WTC11 (cell line): ENCODE results near the gene TAMM41. TPM values are rescaled to one million over a fixed set of nuclear protein-coding genes. Genes with fewer than 3 reads are reported as not detected.

Experiments
- ATAC-seq: fragments of 200-7000 bp; cut with Tn5 transposase; 2 replicates; pipeline ENCODE4 v1.10.0; 2021; ENCODE audit warnings: mild to moderate bottlenecking, moderate library complexity
- CTCF ChIA-PET: fragments of 300-600 bp; sonication (Branson Sonifier 250); formaldehyde crosslinking; loops from one replicate; lab custom pipeline; 2021; ENCODE audit warnings: antibody characterized with exemption; lab: Charles Lee
- POLR2A ChIA-PET: fragments of 350-600 bp; sonication (Branson Sonifier 250); formaldehyde crosslinking; loops from one replicate; lab custom pipeline; 2021; ENCODE audit warnings: antibody characterized with exemption; lab: Charles Lee
- DNase-seq: peaks from one replicate; pipeline ENCODE4 v3.0.0; 2021; ENCODE audit warnings: low spot score
- H3K27ac Mint-ChIP-seq: 2 replicates; pipeline ENCODE4 v1.8.0; 2021; ENCODE audit warnings: mixed read lengths
- H3K27me3 Mint-ChIP-seq: 2 replicates; pipeline ENCODE4 v1.8.0; 2021; ENCODE audit warnings: low read depth, mild to moderate bottlenecking, moderate library complexity, mixed read lengths
- H3K36me3 Mint-ChIP-seq: 2 replicates; pipeline ENCODE4 v1.8.0; 2021; ENCODE audit warnings: mixed read lengths
- H3K4me1 Mint-ChIP-seq: 2 replicates; pipeline ENCODE4 v1.8.0; 2022; ENCODE audit warnings: mixed read lengths
- H3K4me3 Mint-ChIP-seq: 2 replicates; pipeline ENCODE4 v1.8.0; 2021; ENCODE audit warnings: mild to moderate bottlenecking, moderate library complexity, mixed read lengths
- H3K9me3 Mint-ChIP-seq: 2 replicates; pipeline ENCODE4 v1.8.0; 2021; ENCODE audit warnings: mixed read lengths
- AFF4 ChIP-seq: sonication (generic); formaldehyde crosslinking; IDR thresholded peaks from 2 replicates; pipeline ENCODE4 v1.8.1; 2023; ENCODE audit warnings: mild to moderate bottlenecking, missing genetic modification reagents, borderline replicate concordance
- ATF2 ChIP-seq: sonication (generic); formaldehyde crosslinking; IDR thresholded peaks from 2 replicates; pipeline ENCODE4 v1.8.1; 2022; ENCODE audit warnings: low read depth, missing genetic modification reagents, borderline replicate concordance
- E2F1 ChIP-seq: sonication (generic); formaldehyde crosslinking; IDR thresholded peaks from 2 replicates; pipeline ENCODE4 v1.8.0; 2022; ENCODE audit warnings: mild to moderate bottlenecking, missing genetic modification reagents
- ERG ChIP-seq: fragments of 250-450 bp; sonication (Bioruptor Pico); IDR thresholded peaks from 2 replicates; pipeline ENCODE4 v1.8.0; 2021; ENCODE audit warnings: mild to moderate bottlenecking
- ETV6 ChIP-seq: sonication (generic); formaldehyde crosslinking; IDR thresholded peaks from 2 replicates; pipeline ENCODE4 v1.8.1; 2022; ENCODE audit warnings: mild to moderate bottlenecking, missing genetic modification reagents
- MLX ChIP-seq: sonication (generic); formaldehyde crosslinking; IDR thresholded peaks from 2 replicates; pipeline ENCODE4 v1.8.1; 2023; ENCODE audit warnings: mild to moderate bottlenecking, missing genetic modification reagents, moderate library complexity
- MXD4 ChIP-seq: fragments of 250-450 bp; sonication (Bioruptor Pico); IDR thresholded peaks from 2 replicates; pipeline ENCODE4 v1.8.0; 2021; ENCODE audit warnings: mild to moderate bottlenecking, moderate library complexity, borderline replicate concordance
- MYBL2 ChIP-seq: sonication (generic); formaldehyde crosslinking; IDR thresholded peaks from 2 replicates; pipeline ENCODE4 v1.8.1; 2023; ENCODE audit warnings: mild to moderate bottlenecking, moderate library complexity, missing genetic modification reagents
- RELA ChIP-seq: sonication (generic); formaldehyde crosslinking; IDR thresholded peaks from 2 replicates; pipeline ENCODE4 v1.8.1; 2022; ENCODE audit warnings: missing genetic modification reagents, mild to moderate bottlenecking, borderline replicate concordance
- USF1 ChIP-seq: sonication (generic); formaldehyde crosslinking; IDR thresholded peaks from 2 replicates; pipeline ENCODE4 v1.8.0; 2022; ENCODE audit warnings: mild to moderate bottlenecking, missing genetic modification reagents
- ZNF121 ChIP-seq: sonication (generic); formaldehyde crosslinking; IDR thresholded peaks from 2 replicates; pipeline ENCODE4 v1.8.0; 2023; ENCODE audit warnings: missing genetic modification reagents
- total RNA-seq: library from RNA; stranded (reverse); gene quantifications from 3 replicates; pipeline ENCODE4 v1.2.3, GENCODE V29; 2021
- TF ChIP-seq, protein P1 (sequence below): sonication (generic); formaldehyde crosslinking; IDR thresholded peaks from 2 replicates; pipeline ENCODE4 v1.8.0; 2022; ENCODE audit warnings: missing genetic modification reagents

The TAMM41 gene
- total RNA-seq, 1 experiment from 2014 or later: 23.0 TPM

- no peak for TF ChIP-seq ATF2 (CRISPR knock-in tag)
- no peak for TF ChIP-seq AFF4
- TF ChIP-seq MXD4 (CRISPR knock-in tag): no peak
- TF ChIP-seq E2F1 (CRISPR knock-in tag): no peak
- TF ChIP-seq, all 79 proteins: peak for 0
Measured at GRCh38 chr3:11780341-11780740, 66.3 kb downstream of the TAMM41 start (continued).

DNA sequence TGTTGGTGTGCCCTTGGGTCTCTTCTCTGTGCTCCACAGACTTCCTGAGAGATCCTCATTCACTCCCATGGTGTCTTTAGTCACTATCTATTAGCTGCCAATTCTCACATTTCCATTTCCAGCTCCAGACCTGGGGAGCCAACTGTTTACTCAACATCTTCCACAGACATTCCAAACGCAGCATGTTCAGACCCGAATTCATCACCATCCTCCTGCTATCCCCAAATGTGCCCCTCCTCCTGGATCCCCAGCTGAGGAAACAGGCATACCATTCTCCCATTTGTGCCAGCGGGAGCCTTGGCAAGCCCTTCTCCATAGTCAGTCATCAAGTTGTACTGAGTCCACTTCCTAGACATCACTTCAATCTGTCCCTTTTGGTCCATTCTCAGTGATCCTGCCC is 67.1 kb downstream of the TAMM41 start:
- no peaks in the 10 kb centered on the region for H3K9me3 Mint-ChIP-seq
- H3K27ac Mint-ChIP-seq: no peak overlapping the region
- CTCF ChIA-PET: no interaction called here
- no peaks in the 10 kb centered on the region for H3K27me3 Mint-ChIP-seq
- H3K4me1 Mint-ChIP-seq: no peaks in the 10 kb centered on the region
- no peak overlapping the region for H3K4me3 Mint-ChIP-seq
- no peak for TF ChIP-seq RELA (CRISPR knock-in tag)
- POLR2A ChIA-PET: interaction anchor here (1.3 kb wide), 1 partner anchor 9 kb away, joined by 3 read pairs; no protein-coding TSS in a partner anchor
- DNase-seq (no peak), ATAC-seq (no peak)
- peaks cover 2% of the 10 kb centered on the region for H3K36me3 Mint-ChIP-seq

- ChIA-PET CTCF (no interaction called here), POLR2A (no interaction called here)
- peaks cover 2% of the 10 kb centered on the region for H3K36me3 Mint-ChIP-seq
Measured at GRCh38 chr3:11778248-11778647, 68.4 kb downstream of the TAMM41 start.

DNA sequence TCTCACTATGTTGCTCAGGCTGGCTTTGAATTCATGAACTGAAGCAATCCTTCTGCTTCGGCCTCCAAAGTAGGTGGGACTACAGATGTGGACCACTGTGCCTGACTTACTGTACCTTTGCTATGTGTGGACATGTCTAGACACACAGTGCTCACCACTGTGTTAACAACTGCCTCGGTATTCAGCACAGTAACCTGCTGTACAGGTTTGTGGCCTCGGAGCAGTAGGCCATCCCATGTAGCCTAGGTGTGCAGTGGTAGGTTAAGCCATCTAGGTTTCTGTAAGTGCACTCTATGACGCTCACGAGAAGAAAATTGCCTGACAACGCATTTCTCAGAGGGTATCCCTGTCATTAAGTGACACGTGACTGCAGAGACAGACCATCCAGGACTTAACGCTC is 70.3 kb downstream of the TAMM41 start:
- POLR2A ChIA-PET: no interaction called here
- H3K4me3 Mint-ChIP-seq: no peak overlapping the region
- no peak for ATAC-seq
- no peak for TF ChIP-seq MLX (CRISPR knock-in tag)
- TF ChIP-seq, protein P1, sequence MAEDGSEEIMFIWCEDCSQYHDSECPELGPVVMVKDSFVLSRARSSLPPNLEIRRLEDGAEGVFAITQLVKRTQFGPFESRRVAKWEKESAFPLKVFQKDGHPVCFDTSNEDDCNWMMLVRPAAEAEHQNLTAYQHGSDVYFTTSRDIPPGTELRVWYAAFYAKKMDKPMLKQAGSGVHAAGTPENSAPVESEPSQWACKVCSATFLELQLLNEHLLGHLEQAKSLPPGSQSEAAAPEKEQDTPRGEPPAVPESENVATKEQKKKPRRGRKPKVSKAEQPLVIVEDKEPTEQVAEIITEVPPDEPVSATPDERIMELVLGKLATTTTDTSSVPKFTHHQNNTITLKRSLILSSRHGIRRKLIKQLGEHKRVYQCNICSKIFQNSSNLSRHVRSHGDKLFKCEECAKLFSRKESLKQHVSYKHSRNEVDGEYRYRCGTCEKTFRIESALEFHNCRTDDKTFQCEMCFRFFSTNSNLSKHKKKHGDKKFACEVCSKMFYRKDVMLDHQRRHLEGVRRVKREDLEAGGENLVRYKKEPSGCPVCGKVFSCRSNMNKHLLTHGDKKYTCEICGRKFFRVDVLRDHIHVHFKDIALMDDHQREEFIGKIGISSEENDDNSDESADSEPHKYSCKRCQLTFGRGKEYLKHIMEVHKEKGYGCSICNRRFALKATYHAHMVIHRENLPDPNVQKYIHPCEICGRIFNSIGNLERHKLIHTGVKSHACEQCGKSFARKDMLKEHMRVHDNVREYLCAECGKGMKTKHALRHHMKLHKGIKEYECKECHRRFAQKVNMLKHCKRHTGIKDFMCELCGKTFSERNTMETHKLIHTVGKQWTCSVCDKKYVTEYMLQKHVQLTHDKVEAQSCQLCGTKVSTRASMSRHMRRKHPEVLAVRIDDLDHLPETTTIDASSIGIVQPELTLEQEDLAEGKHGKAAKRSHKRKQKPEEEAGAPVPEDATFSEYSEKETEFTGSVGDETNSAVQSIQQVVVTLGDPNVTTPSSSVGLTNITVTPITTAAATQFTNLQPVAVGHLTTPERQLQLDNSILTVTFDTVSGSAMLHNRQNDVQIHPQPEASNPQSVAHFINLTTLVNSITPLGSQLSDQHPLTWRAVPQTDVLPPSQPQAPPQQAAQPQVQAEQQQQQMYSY (CRISPR knock-in tag): no peak
- no peak for TF ChIP-seq ERG (CRISPR knock-in tag)
- TF ChIP-seq ATF2 (CRISPR knock-in tag): no peak
- no peak for TF ChIP-seq MYBL2 (CRISPR knock-in tag)
- TF ChIP-seq ETV6 (CRISPR knock-in tag): no peak

More at GRCh38 chr3:11778248-11778647, 68.4 kb downstream of the TAMM41 start:
- Mint-ChIP-seq H3K27ac (no peak overlapping the region), H3K9me3 (no peaks in the 10 kb centered on the region), H3K27me3 (no peaks in the 10 kb centered on the region), H3K4me1 (no peaks in the 10 kb centered on the region), H3K4me3 (no peak overlapping the region)
- TF ChIP-seq USF1: no peak
- peak; percentile 10; the same call in 1 of the 2 replicates for TF ChIP-seq ZNF121 (CRISPR knock-in tag)
- DNase-seq: no peak
- ATAC-seq: no peak

More for the DNA sequence above, 70.3 kb downstream of the TAMM41 start:
- Mint-ChIP-seq H3K27ac (no peak overlapping the region), H3K9me3 (no peaks in the 10 kb centered on the region), H3K4me1 (peaks cover under 1% of the 10 kb centered on the region), H3K27me3 (peaks cover under 1% of the 10 kb centered on the region; the same call in 1 of the 2 replicates), H3K36me3 (peaks cover 2% of the 10 kb centered on the region)
- DNase-seq: no peak
- CTCF ChIA-PET: no interaction called here
